Testis (tissue), 3 donors: ENCODE data around the gene LDLRAD4. TPM values are rescaled to one million over a fixed set of nuclear protein-coding genes. Genes with fewer than 3 reads are reported as not detected.

Experiments used
- DNase-seq: peaks from one replicate; pipeline ENCODE4 v3.0.0-alpha.2; 2019
- H3K27ac ChIP-seq, 2 donors: fragments of 200-600 bp; sonication (generic); one replicate each; pipeline ENCODE4 v1.5.1; 2019
- H3K27me3 ChIP-seq: fragments of 200-600 bp; sonication (generic); one replicate; pipeline ENCODE4 v1.5.1; 2019
- H3K36me3 ChIP-seq: fragments of 200-600 bp; sonication (generic); one replicate; pipeline ENCODE4 v1.5.1; 2017; ENCODE audit warnings: low read depth; ENCODE audit errors: missing control alignments
- H3K4me1 ChIP-seq: fragments of 200-600 bp; sonication (generic); one replicate; pipeline ENCODE4 v1.5.1; 2019
- H3K4me3 ChIP-seq, 2 donors: fragments of 200-600 bp; sonication (generic); one replicate each; pipeline ENCODE4 v1.5.1; 2017 to 2019
- H3K9me3 ChIP-seq: fragments of 200-600 bp; sonication (generic); one replicate; pipeline ENCODE4 v1.5.1; 2017
- CTCF ChIP-seq, 3 experiments: fragments of 450-650 bp in 2 of 3; fragments of 200-600 bp in 1 of 3; sonication (generic) in 1 of 3; IDR thresholded peaks; one replicate each; pipeline ENCODE4 v1.5.1; 2016 to 2019; ENCODE audit warnings: antibody characterized with exemption in 3 of 3, mild to moderate bottlenecking in 2 of 3, moderate library complexity in 1 of 3
- POLR2A ChIP-seq: fragments of 450-650 bp; IDR thresholded peaks from one replicate; pipeline ENCODE4 v1.6.1; 2017; ENCODE audit warnings: antibody characterized with exemption, mild to moderate bottlenecking, moderate library complexity
- WGBS, 2 donors: methylation state at CpG; one replicate each; pipeline ENCODE4 v1.1.5; 2018; 5-methylcytosine and 5-hydroxymethylcytosine counted together
- intact Hi-C: fragments of 100-400 bp; cut with DNase I; formaldehyde crosslinking; loops from one replicate; pipeline ENCODE4 v1.15.1; 2023; ENCODE audit warnings: low total_unique reads
- polyA plus RNA-seq: library from polyadenylated mRNA; stranded (reverse); fragments of 350-450 nt; fragmentation: Illumina TruSeq; extraction: RNeasy Lipid Tissue Mini Kit (QIAGEN cat#74804); gene quantifications from one replicate; pipeline ENCODE4 v1.2.3, GENCODE V29; 2014; ENCODE audit warnings: low read depth, low replicate concordance; ENCODE audit not compliant: insufficient read depth
- total RNA-seq, 2 donors: library from RNA; depleted of rRNA; stranded (reverse); fragments of >200 nt; gene quantifications; one replicate each; pipeline ENCODE4 v1.2.3, GENCODE V29; 2016

The LDLRAD4 gene
- total and polyA plus RNA-seq, 3 donors from 2014 or later: 22.0 to 42.2 (median 25.9) TPM

DNA sequence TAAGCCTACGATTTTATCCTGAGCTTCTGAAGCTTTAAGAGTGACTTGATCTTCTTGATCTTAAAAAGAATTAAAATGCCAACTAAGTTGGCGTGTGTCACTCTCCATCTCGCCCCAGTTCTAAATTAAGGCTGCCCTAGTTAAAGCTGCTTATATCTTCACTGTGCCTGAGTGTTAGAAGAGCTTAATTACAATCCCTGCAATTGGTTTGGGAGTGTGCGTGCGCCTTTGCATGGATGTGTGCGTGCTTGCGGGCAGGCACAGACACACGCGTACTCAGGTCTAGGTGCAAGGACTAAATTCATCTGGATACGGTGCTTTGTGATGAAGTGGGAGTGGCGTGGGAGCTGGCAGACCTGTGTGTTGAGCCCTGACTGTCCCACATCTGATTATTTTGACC is 306.3 kb downstream of the LDLRAD4 start:
- H3K4me3 ChIP-seq: no peak overlapping the region
- H3K27ac ChIP-seq: no peak overlapping the region
- no peaks in the 10 kb centered on the region for H3K4me1 ChIP-seq
- no peaks in the 10 kb centered on the region for H3K9me3 ChIP-seq
- H3K27me3 ChIP-seq: no peaks in the 10 kb centered on the region
- no peaks in the 10 kb centered on the region for H3K36me3 ChIP-seq
- WGBS, 2 donors: 86 to 95% methylated on average over 8 to 11 of the region's 11 CpGs
- DNase-seq: no peak
- TF ChIP-seq CTCF (IDR thresholded peaks at IDR 0.05): no peak
- TF ChIP-seq POLR2A: no peak
- intact Hi-C loops: no loop called here

DNA sequence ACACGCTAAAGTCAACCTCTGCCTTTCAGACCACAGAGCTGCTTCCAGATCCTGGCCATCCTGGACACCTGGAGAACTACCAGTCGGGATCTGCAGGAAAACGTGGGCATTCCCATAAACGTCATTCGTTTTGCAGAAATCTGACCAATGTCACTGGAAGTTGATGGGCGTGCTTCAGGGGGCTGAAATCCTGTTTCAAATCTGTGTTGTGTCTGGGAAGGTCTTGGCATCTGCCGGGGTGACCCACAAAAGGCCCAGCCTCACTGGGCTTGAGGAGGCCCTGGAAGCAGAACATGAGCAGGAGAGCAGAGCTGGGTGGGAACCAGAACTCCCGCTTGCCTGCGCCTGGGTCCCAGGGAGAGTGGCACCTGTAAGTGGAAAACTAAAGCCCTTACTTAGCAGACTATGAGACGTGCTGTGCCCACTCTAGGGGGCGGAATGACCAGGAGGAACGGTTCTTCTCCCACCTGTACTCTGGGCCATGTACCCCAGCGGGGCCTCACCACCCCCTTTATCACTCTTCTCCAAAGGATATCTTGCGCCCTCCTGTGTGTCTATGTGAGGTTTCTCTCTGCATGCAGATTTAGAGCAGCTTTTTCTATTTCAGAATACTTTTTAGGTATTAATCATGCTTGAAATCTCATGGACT is 306.9 kb downstream of the LDLRAD4 start:
- intact Hi-C loops: no loop called here
- Histone ChIP-seq H3K27ac (no peak overlapping the region), H3K9me3 (no peaks in the 10 kb centered on the region), H3K4me1 (no peaks in the 10 kb centered on the region), H3K27me3 (no peaks in the 10 kb centered on the region), H3K36me3 (no peaks in the 10 kb centered on the region), H3K4me3 (no peak overlapping the region)
- DNase-seq: no peak
- TF ChIP-seq CTCF (IDR thresholded peaks at IDR 0.05) (no peak), POLR2A (no peak)
- 93 to 94% methylated on average over 12 to 14 of the region's 14 CpGs for WGBS, 2 donors

DNA sequence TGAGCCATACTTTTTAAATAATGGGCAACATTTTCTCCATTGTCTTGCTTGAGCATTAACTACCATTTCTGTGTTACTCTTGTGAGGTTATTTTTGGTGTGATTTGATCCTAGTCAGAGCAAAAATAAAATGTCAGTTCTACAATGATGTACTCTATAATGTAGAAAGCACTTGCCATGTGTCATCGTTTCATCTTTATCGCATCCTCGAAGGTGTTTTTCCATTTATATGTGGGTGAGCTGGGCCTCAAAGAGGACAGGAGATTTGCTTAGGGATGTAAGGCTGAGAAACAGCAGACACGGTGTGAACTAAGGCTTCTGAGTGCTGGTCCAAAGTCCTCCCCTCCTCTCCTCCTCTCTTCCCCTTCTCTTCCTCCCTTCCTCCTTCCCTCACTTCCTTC is 308.0 kb downstream of the LDLRAD4 start:
- no peaks in the 10 kb centered on the region for H3K36me3 ChIP-seq
- H3K9me3 ChIP-seq: no peaks in the 10 kb centered on the region
- DNase-seq: no peak
- H3K4me3 ChIP-seq: no peak overlapping the region
- intact Hi-C loops: no loop called here
- 81 to 87% methylated on average over 4 of the region's 4 CpGs for WGBS, 2 donors
- no peaks in the 10 kb centered on the region for H3K27me3 ChIP-seq
- no peak overlapping the region for H3K27ac ChIP-seq
- H3K4me1 ChIP-seq: no peaks in the 10 kb centered on the region
- TF ChIP-seq CTCF (IDR thresholded peaks at IDR 0.05) (no peak), POLR2A (no peak)

GRCh38 chr18:13527256-13527655 is 308.7 kb downstream of the LDLRAD4 start:
- no peak overlapping the region for H3K4me3 ChIP-seq
- intact Hi-C loops: no loop called here
- H3K9me3 ChIP-seq: no peaks in the 10 kb centered on the region
- no peaks in the 10 kb centered on the region for H3K36me3 ChIP-seq
- no peaks in the 10 kb centered on the region for H3K27me3 ChIP-seq
- WGBS, 2 donors: 93 to 98% methylated on average over 8 to 10 of the region's 10 CpGs
- no peak for TF ChIP-seq POLR2A
- no peak for TF ChIP-seq CTCF (IDR thresholded peaks at IDR 0.05)
- no peak for DNase-seq
- H3K27ac ChIP-seq: no peak overlapping the region
- no peaks in the 10 kb centered on the region for H3K4me1 ChIP-seq

GRCh38 chr18:13527730-13528129 is 309.2 kb downstream of the LDLRAD4 start:
- Histone ChIP-seq H3K27ac (no peak overlapping the region), H3K27me3 (no peaks in the 10 kb centered on the region), H3K9me3 (no peaks in the 10 kb centered on the region), H3K36me3 (no peaks in the 10 kb centered on the region), H3K4me1 (no peaks in the 10 kb centered on the region), H3K4me3 (no peak overlapping the region)
- WGBS, 2 donors: 82 to 92% methylated on average over 3 to 5 of the region's 5 CpGs
- intact Hi-C loops: no loop called here
- no peak for DNase-seq
- TF ChIP-seq CTCF (IDR thresholded peaks at IDR 0.05): no peak
